K562 (cell line): ENCODE data around the gene RNF224. TPM values are rescaled to one million over a fixed set of nuclear protein-coding genes. Genes with fewer than 3 reads are reported as not detected.

Source experiments
- CHD2 ChIP-seq: IDR thresholded peaks from 2 replicates; pipeline ENCODE4 v1.6.1; 2011; ENCODE audit warnings: low read depth, low read length
- ID3 ChIP-seq, 2 experiments: fragments of 250-450 bp in 1 of 2; fragments of 450-650 bp in 1 of 2; sonication (Bioruptor Pico) in 1 of 2; IDR thresholded peaks; 2 replicates each; pipeline versions ENCODE4 v1.6.1 to v1.8.0; 2016 to 2021; ENCODE audit warnings: mild to moderate bottlenecking in 2 of 2, moderate library complexity in 2 of 2, missing compliant biosample characterization in 1 of 2, missing genetic modification characterization in 1 of 2
- IRF2 ChIP-seq: sonication (generic); formaldehyde crosslinking; IDR thresholded peaks from 2 replicates; pipeline ENCODE4 v1.8.1; 2022; ENCODE audit warnings: mild to moderate bottlenecking, missing genetic modification reagents
- KLF13 ChIP-seq: fragments of 450-650 bp; IDR thresholded peaks from 2 replicates; pipeline ENCODE4 v1.6.1; 2016; ENCODE audit warnings: missing genetic modification characterization, low read depth, mild to moderate bottlenecking, missing compliant biosample characterization, moderate library complexity, borderline replicate concordance
- NCOA6 ChIP-seq: fragments of 450-650 bp; IDR thresholded peaks from 2 replicates; pipeline ENCODE4 v1.6.1; 2017; ENCODE audit warnings: mild to moderate bottlenecking
- NFRKB ChIP-seq: fragments of 450-650 bp; IDR thresholded peaks from 2 replicates; pipeline ENCODE4 v1.6.1; 2016; ENCODE audit warnings: low read depth
- PBX2 ChIP-seq, 2 experiments: IDR thresholded peaks in 1 of 2; conservative IDR thresholded peaks in 1 of 2; 2 replicates each; pipeline ENCODE4 v1.6.1; 2016; ENCODE audit warnings: low read depth in 2 of 2, mild to moderate bottlenecking in 1 of 2, missing compliant biosample characterization in 1 of 2, missing genetic modification characterization in 1 of 2, moderate library complexity in 1 of 2
- POLR3A ChIP-seq: IDR thresholded peaks from 2 replicates; pipeline ENCODE4 v1.6.1; 2011; ENCODE audit warnings: borderline replicate concordance, mild to moderate bottlenecking, moderate library complexity; ENCODE audit not compliant: insufficient read length, insufficient read depth; ENCODE audit errors: extremely low read depth
- PTRF ChIP-seq: fragments of 450-650 bp; IDR thresholded peaks from 2 replicates; pipeline ENCODE4 v1.6.1; 2016; ENCODE audit warnings: mild to moderate bottlenecking, missing genetic modification characterization, missing compliant biosample characterization
- TAF1 ChIP-seq: IDR thresholded peaks from 2 replicates; pipeline ENCODE4 v1.6.1; 2011; ENCODE audit warnings: mild to moderate bottlenecking, low read length, moderate library complexity; ENCODE audit not compliant: insufficient read depth, control insufficient read depth, severe bottlenecking; ENCODE audit errors: extremely low read depth
- TEAD1 ChIP-seq, 2 experiments: fragments of 450-650 bp in 1 of 2; sonication (generic) in 1 of 2; formaldehyde crosslinking; IDR thresholded peaks; 2 replicates each; pipeline versions ENCODE4 v1.4.0 to v1.8.0; 2020 to 2022; ENCODE audit warnings: mild to moderate bottlenecking in 2 of 2, missing genetic modification reagents in 1 of 2
- YBX1 ChIP-seq: fragments of 450-650 bp; IDR thresholded peaks from 2 replicates; pipeline ENCODE4 v1.7.1; 2016; ENCODE audit warnings: mild to moderate bottlenecking
- ZBTB5 ChIP-seq: fragments of 450-650 bp; IDR thresholded peaks from 2 replicates; pipeline ENCODE4 v1.6.1; 2017; ENCODE audit warnings: antibody characterized with exemption
- ZBTB7A ChIP-seq: IDR thresholded peaks from 2 replicates; pipeline ENCODE4 v1.6.1; 2011; ENCODE audit warnings: low read depth, mild to moderate bottlenecking, low read length, moderate library complexity, borderline replicate concordance; ENCODE audit not compliant: control insufficient read depth
- ZKSCAN3 ChIP-seq: fragments of 250-450 bp; sonication (Bioruptor Pico); IDR thresholded peaks from 2 replicates; pipeline ENCODE4 v1.4.0; 2020
- ZNF449 ChIP-seq: fragments of 250-450 bp; sonication (Bioruptor Pico); IDR thresholded peaks from 2 replicates; pipeline ENCODE4 v1.8.0; 2022; ENCODE audit warnings: moderate library complexity, mild to moderate bottlenecking, inconsistent platforms
- ZNF717 ChIP-seq: fragments of 250-450 bp; sonication (Bioruptor Pico); IDR thresholded peaks from 2 replicates; pipeline ENCODE4 v1.5.0; 2021
- polyA plus RNA-seq, 8 experiments: library from polyadenylated mRNA; depleted of rRNA in 4 of 8; stranded (reverse) in 5 of 8; unstranded in 3 of 8; fragments of >200 nt; fragmentation: Nextera tagmentation in 2 of 8; fragmentation: Illumina TruSeq in 1 of 8; extraction: Ambion mirVana in 2 of 8; extraction: Trizol in 1 of 8; gene quantifications; 2 replicates each; pipeline versions ENCODE4 v1.2.1 to v1.2.3, GENCODE V29; 2011 to 2014; ENCODE audit warnings: inconsistent platforms in 1 of 8, missing spikeins in 1 of 8
- total RNA-seq, 7 experiments: library from RNA; depleted of rRNA in 6 of 7; stranded (reverse); fragments of >200 nt in 6 of 7; fragmentation: Illumina TruSeq in 2 of 7; extraction: Trizol in 2 of 7; gene quantifications; 2 replicates each; pipeline versions ENCODE4 v1.2.1 to v1.2.3, GENCODE V29; 2011 to 2021; ENCODE audit warnings: low replicate concordance in 1 of 7
- TF ChIP-seq, protein P1 (sequence below): fragments of 250-450 bp; sonication (Bioruptor Pico); IDR thresholded peaks from 2 replicates; pipeline ENCODE4 v1.8.0; 2021; ENCODE audit warnings: moderate library complexity, mild to moderate bottlenecking, inconsistent platforms

RNF224 gene
- total and polyA plus RNA-seq, 9 of the 15 experiments (the other 6 are each of a cell fraction or from before 2014, with no cell fraction given) = not detected

- TF ChIP-seq, protein P1, sequence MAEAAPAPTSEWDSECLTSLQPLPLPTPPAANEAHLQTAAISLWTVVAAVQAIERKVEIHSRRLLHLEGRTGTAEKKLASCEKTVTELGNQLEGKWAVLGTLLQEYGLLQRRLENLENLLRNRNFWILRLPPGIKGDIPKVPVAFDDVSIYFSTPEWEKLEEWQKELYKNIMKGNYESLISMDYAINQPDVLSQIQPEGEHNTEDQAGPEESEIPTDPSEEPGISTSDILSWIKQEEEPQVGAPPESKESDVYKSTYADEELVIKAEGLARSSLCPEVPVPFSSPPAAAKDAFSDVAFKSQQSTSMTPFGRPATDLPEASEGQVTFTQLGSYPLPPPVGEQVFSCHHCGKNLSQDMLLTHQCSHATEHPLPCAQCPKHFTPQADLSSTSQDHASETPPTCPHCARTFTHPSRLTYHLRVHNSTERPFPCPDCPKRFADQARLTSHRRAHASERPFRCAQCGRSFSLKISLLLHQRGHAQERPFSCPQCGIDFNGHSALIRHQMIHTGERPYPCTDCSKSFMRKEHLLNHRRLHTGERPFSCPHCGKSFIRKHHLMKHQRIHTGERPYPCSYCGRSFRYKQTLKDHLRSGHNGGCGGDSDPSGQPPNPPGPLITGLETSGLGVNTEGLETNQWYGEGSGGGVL (CRISPR knock-in tag) = no peak
- no peak for TF ChIP-seq ZNF449
- no peak for TF ChIP-seq ID3 (CRISPR knock-in tag; IDR thresholded peaks at IDR 0.05)
- peak; percentile 81 for TF ChIP-seq ID3 (tag; IDR thresholded peaks at IDR 0.05)
- TF ChIP-seq KLF13 = peak; percentile 96; the same call in 1 of the 2 replicates
- TF ChIP-seq IRF2 (CRISPR knock-in tag) = no peak
- TF ChIP-seq NFRKB = no peak
- no peak for TF ChIP-seq ZBTB5
- no peak for TF ChIP-seq POLR3A
- TF ChIP-seq NCOA6 = no peak
- TF ChIP-seq TAF1 = peak; percentile 50
- no peak for TF ChIP-seq YBX1
- no peak for TF ChIP-seq ZKSCAN3 (CRISPR knock-in tag)
- no peak for TF ChIP-seq CHD2
- TF ChIP-seq ZBTB7A = peak; percentile 78; the same call in 1 of the 2 replicates
- no peak for TF ChIP-seq ZNF717 (CRISPR knock-in tag)
- TF ChIP-seq PBX2 (CRISPR knock-in tag; IDR thresholded peaks at IDR 0.05; ENCODE audit: low read depth) = no peak
- TF ChIP-seq PBX2 (tag; conservative IDR thresholded peaks at IDR 0.05; ENCODE audit: low read depth) = no peak
- 0 out of 4 replicates have a peak, but pooled peaks of 1 of the 2 experiments have one; percentile 59 for TF ChIP-seq TEAD1 (CRISPR knock-in tag; IDR thresholded peaks at IDR 0.05)
- TF ChIP-seq PTRF (tag) = no peak
Observed at GRCh38 chr9:137218754-137219271, 8.5 kb upstream of the RNF224 start (continued).
